Naive thymus-derived CD4-positive, alpha-beta T cell (primary cell): ENCODE data around the gene DPCD. TPM values are rescaled to one million over a fixed set of nuclear protein-coding genes. Genes with fewer than 3 reads are reported as not detected.

Experiments used
- ATAC-seq: fragments of 150-1000 bp; cut with Tn5 transposase; 2 replicates; pipeline ENCODE4 v1.10.0; 2021; ENCODE audit warnings: mild to moderate bottlenecking, moderate library complexity
- CTCF ChIA-PET: fragments of 350-600 bp; sonication (Branson Sonifier 250); formaldehyde crosslinking; loops from one replicate; lab custom pipeline; 2021; ENCODE audit warnings: antibody characterized with exemption; lab: Charles Lee
- POLR2A ChIA-PET: fragments of 350-600 bp; sonication (Branson Sonifier 250); formaldehyde crosslinking; loops from one replicate; lab custom pipeline; 2021; ENCODE audit warnings: antibody characterized with exemption, inconsistent platforms; lab: Charles Lee
- DNase-seq, 9 donors: peaks; one replicate each; pipeline versions ENCODE4 v3.0.0 to v3.0.0-alpha.2; 2020 to 2022; ENCODE audit warnings: mixed read lengths in 1 of 9
- H3K27ac ChIP-seq: one replicate; pipeline ENCODE4 v1.7.0; 2013; ENCODE audit warnings: mild to moderate bottlenecking, low read depth, low read length, moderate library complexity
- H3K27me3 ChIP-seq, 2 donors: one replicate each; pipeline ENCODE4 v1.7.0; 2013; ENCODE audit warnings: low read length in 2 of 2, mild to moderate bottlenecking in 2 of 2, moderate library complexity in 2 of 2; ENCODE audit not compliant: control insufficient read depth in 2 of 2, insufficient read depth in 2 of 2
- H3K36me3 ChIP-seq, 3 experiments: 1 replicate in 2 of 3; 2 replicates in 1 of 3; pipeline ENCODE4 v1.7.0; 2013; ENCODE audit warnings: low read length in 3 of 3, mild to moderate bottlenecking in 3 of 3, moderate library complexity in 1 of 3; ENCODE audit not compliant: insufficient read depth in 3 of 3, control insufficient read depth in 2 of 3
- H3K4me1 ChIP-seq, 2 donors: one replicate each; pipeline ENCODE4 v1.7.0; 2013; ENCODE audit warnings: low read length in 2 of 2, mild to moderate bottlenecking in 2 of 2, moderate library complexity in 1 of 2; ENCODE audit not compliant: control insufficient read depth in 2 of 2, insufficient read depth in 2 of 2
- H3K4me3 ChIP-seq: 2 replicates; pipeline ENCODE4 v1.7.0; 2013; ENCODE audit warnings: mild to moderate bottlenecking, low read length
- H3K9me3 ChIP-seq, 3 experiments: 1 replicate in 2 of 3; 2 replicates in 1 of 3; pipeline ENCODE4 v1.7.0; 2013; ENCODE audit warnings: low read length in 3 of 3; ENCODE audit not compliant: control insufficient read depth in 2 of 3
- H3K27ac Mint-ChIP-seq, 9 donors: one replicate each; pipeline ENCODE4 v1.8.0; 2020 to 2022; ENCODE audit warnings: mixed read lengths in 9 of 9, mild to moderate bottlenecking in 8 of 9, moderate library complexity in 5 of 9, inconsistent platforms in 2 of 9
- H3K27me3 Mint-ChIP-seq, 5 donors: one replicate each; pipeline ENCODE4 v1.8.0; 2021 to 2022; ENCODE audit warnings: mixed read lengths in 5 of 5, mild to moderate bottlenecking in 1 of 5
- H3K36me3 Mint-ChIP-seq, 5 donors: one replicate each; pipeline ENCODE4 v1.8.0; 2020 to 2022; ENCODE audit warnings: mixed read lengths in 5 of 5, mild to moderate bottlenecking in 3 of 5, inconsistent platforms in 1 of 5
- H3K4me1 Mint-ChIP-seq, 7 donors: one replicate each; pipeline ENCODE4 v1.8.0; 2020 to 2022; ENCODE audit warnings: mixed read lengths in 7 of 7, mild to moderate bottlenecking in 3 of 7, inconsistent platforms in 1 of 7
- H3K4me3 Mint-ChIP-seq, 10 donors: one replicate each; pipeline ENCODE4 v1.8.0; 2020 to 2022; ENCODE audit warnings: mild to moderate bottlenecking in 10 of 10, mixed read lengths in 10 of 10, moderate library complexity in 6 of 10, inconsistent platforms in 2 of 10
- H3K9me3 Mint-ChIP-seq, 11 donors: one replicate each; pipeline ENCODE4 v1.8.0; 2020 to 2022; ENCODE audit warnings: mixed read lengths in 11 of 11, mild to moderate bottlenecking in 4 of 11, inconsistent platforms in 1 of 11, moderate library complexity in 1 of 11
- intact Hi-C, 2 donors: fragments of 100-400 bp; cut with micrococcal nuclease; formaldehyde crosslinking; loops; one replicate each; pipeline ENCODE4 v1.15.1; 2023
- polyA plus RNA-seq, 2 donors: library from polyadenylated mRNA; unstranded; fragments of 300-500 nt; fragmentation: Illumina TruSeq; gene quantifications; one replicate each; pipeline ENCODE4 v1.2.3, GENCODE V29; 2021
- total RNA-seq, 6 experiments: library from RNA in 5 of 6; stranded (reverse) in 5 of 6; gene quantifications; 1 replicate in 5 of 6; 2 replicates in 1 of 6; pipeline ENCODE4 v1.2.3 and lab custom pipeline; 2021 to 2026

DPCD gene
- total and polyA plus RNA-seq, 7 experiments from 2014 or later, result 0.64 to 3.6 (median 2.1) TPM

DNA sequence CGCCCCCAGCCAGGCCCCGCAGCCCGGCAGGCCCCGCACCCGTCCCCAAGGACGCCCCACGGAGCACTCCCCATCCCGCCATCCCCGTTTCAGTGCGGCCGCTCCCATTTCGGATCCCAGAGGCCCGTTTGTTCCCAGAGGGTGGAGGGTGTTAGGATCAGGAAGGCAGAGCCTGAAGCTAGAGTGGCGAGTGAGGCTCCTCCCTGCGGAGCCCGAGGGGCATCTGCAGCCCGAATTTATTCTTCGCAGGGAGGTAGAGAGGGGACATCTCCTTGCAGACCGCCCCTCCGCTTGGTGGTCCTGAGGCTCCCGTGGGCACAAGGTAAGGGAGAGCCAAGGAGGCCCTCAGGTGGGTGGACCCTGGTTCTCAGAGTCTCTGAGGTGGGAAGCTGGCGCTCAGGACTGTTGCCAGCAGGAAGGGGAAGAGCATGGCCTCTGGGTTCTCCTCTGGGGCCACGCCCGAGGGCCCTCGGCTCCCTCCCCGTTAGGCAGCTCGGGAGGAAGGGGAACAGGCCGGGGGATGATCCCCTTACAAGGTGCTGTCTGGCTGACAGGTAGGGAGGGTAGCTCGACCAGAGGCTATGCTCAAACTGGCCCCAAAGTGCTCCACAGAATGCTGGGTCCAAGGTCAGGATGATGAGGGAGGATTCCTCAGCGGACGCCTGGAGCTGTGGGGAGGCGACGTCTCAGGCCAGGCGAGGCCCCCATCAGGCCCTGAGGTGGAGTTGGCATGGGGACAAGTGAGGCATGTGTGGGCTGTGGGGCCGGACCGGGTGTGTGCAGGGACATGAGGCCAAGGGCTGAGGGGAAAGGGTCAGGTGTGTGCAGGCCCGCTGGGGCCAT, 17.5 kb upstream of the DPCD start:
- no peaks in the 10 kb centered on the region for H3K36me3 ChIP-seq
- Mint-ChIP-seq H3K9me3 (peaks cover 0 to 2% (median 0%) of the 10 kb centered on the region in 11 donors), H3K27me3 (peaks cover 26 to 41% (median 39%) of the 10 kb centered on the region in 5 donors), H3K36me3 (peaks cover 0 to 6% (median 0%) of the 10 kb centered on the region in 5 donors), H3K4me1 (peaks cover 0 to 21% (median 13%) of the 10 kb centered on the region in 7 donors), H3K27ac (peak overlapping the region in 1 of 9 donors; percentile 47), H3K4me3 (peak overlapping the region in 7 of 10 donors; percentile 67 to 80 (median 75))
- peak; percentile 18 for ATAC-seq
- no peaks in the 10 kb centered on the region for H3K9me3 ChIP-seq
- intact Hi-C loops, result loop anchor here (1.0 to 5.0 kb wide), 8 partner anchors 18 to 409 kb away; partner anchors contain the start of genes BTRC (in 1 of the 2), DPCD (in 1 of the 2) and POLL (in 1 of the 2)
- ChIA-PET POLR2A (interaction anchor here (0.6 kb wide), 1 partner anchor 50 kb away, joined by 3 read pairs; no protein-coding TSS in a partner anchor), CTCF (interaction anchor here (0.6 to 5.6 kb wide), 8 partner anchors 9 to 357 kb away, joined by 3 to 37 read pairs (median 3); partner anchors contain the start of genes DPCD and POLL)
- H3K27me3 ChIP-seq, result peaks cover 0 to 10% of the 10 kb centered on the region in 2 donors
- peaks cover 4 to 17% of the 10 kb centered on the region in 2 donors for H3K4me1 ChIP-seq
- DNase-seq, result no peak
- H3K4me3 ChIP-seq, result no peak overlapping the region
- no peak overlapping the region for H3K27ac ChIP-seq

GRCh38 chr10:101571271-101571925, 16.7 kb upstream of the DPCD start:
- POLR2A ChIA-PET, result no interaction called here
- Histone ChIP-seq H3K27ac (no peak overlapping the region), H3K27me3 (peaks cover 0 to 10% of the 10 kb centered on the region in 2 donors), H3K4me1 (peaks cover 4 to 17% of the 10 kb centered on the region in 2 donors), H3K4me3 (no peak overlapping the region), H3K9me3 (no peaks in the 10 kb centered on the region), H3K36me3 (no peaks in the 10 kb centered on the region)
- CTCF ChIA-PET, result interaction anchor here (0.6 to 5.6 kb wide), 8 partner anchors 10 to 357 kb away, joined by 3 to 37 read pairs (median 3); partner anchors contain the start of genes DPCD and POLL
- Mint-ChIP-seq H3K36me3 (peaks cover 0 to 6% (median 0%) of the 10 kb centered on the region in 5 donors), H3K4me1 (peaks cover 0 to 18% (median 13%) of the 10 kb centered on the region in 7 donors), H3K27ac (peak overlapping the region in 1 of 9 donors; percentile 47), H3K27me3 (peaks cover 20 to 34% (median 32%) of the 10 kb centered on the region in 5 donors), H3K4me3 (peak overlapping the region in 4 of 10 donors; percentile 29 to 75 (median 45)), H3K9me3 (peaks cover 0 to 2% (median 0%) of the 10 kb centered on the region in 11 donors)
- DNase-seq, result no peak
- intact Hi-C loops, result loop anchor here in 1 of 2 donors (2.0 to 5.0 kb wide), 3 partner anchors 105 to 273 kb away; partner anchors contain the start of gene BTRC
- no peak for ATAC-seq

DNA sequence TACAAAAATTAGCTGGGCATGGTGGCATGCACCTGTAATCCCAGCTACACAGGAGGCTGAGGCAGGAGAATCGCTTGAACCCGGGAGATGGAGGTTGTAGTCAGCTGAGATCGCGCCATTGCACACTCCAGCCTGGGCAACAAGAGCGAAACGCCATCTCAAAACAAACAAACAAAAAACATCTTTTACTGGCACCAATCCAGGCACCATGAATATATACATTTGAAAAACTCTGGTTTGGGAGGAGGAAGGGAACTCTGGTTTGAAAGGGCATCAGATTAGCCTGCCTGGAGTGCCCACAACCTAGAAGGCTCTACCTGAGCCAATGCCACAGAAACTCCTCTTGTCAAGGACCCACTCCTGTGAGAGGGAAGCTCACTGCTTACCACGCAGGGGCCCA, 16.0 kb upstream of the DPCD start:
- Histone ChIP-seq H3K4me1 (peaks cover 4 to 17% of the 10 kb centered on the region in 2 donors), H3K27me3 (peaks cover 0 to 5% of the 10 kb centered on the region in 2 donors), H3K36me3 (peaks cover 0 to 7% (median 0%) of the 10 kb centered on the region in 3 experiments), H3K9me3 (no peaks in the 10 kb centered on the region), H3K4me3 (no peak overlapping the region), H3K27ac (no peak overlapping the region)
- peaks cover 0 to 2% (median 0%) of the 10 kb centered on the region in 11 donors for H3K9me3 Mint-ChIP-seq
- intact Hi-C loops, result loop anchor here in 1 of 2 donors (5.0 kb wide), 1 partner anchor 220 kb away; the partner anchor contains the start of gene BTRC
- POLR2A ChIA-PET, result interaction anchor here (0.5 kb wide), 1 partner anchor 361 kb away, joined by 3 read pairs; no protein-coding TSS in a partner anchor
- H3K4me1 Mint-ChIP-seq, result peaks cover 0 to 13% (median 10%) of the 10 kb centered on the region in 7 donors
- H3K27me3 Mint-ChIP-seq, result peaks cover 15 to 28% (median 27%) of the 10 kb centered on the region in 5 donors
- CTCF ChIA-PET, result interaction anchor here (0.5 to 5.6 kb wide), 4 partner anchors 9 to 361 kb away, joined by 3 to 37 read pairs (median 8); no protein-coding TSS in a partner anchor
- peaks cover 0 to 6% (median 2%) of the 10 kb centered on the region in 5 donors for H3K36me3 Mint-ChIP-seq
- ATAC-seq, result no peak
- no peak for DNase-seq
- H3K4me3 Mint-ChIP-seq, result no peak overlapping the region
- no peak overlapping the region for H3K27ac Mint-ChIP-seq

GRCh38 chr10:101572785-101573184, 15.3 kb upstream of the DPCD start:
- intact Hi-C loops, result loop anchor here in 1 of 2 donors (5.0 kb wide), 1 partner anchor 220 kb away; the partner anchor contains the start of gene BTRC
- DNase-seq, result no peak
- ChIA-PET POLR2A (interaction anchor here (0.7 kb wide), 1 partner anchor 1029 kb away, joined by 3 read pairs; no protein-coding TSS in a partner anchor), CTCF (interaction anchor here (0.5 to 5.6 kb wide), 3 partner anchors 301 to 362 kb away, joined by 3 to 37 read pairs (median 3); no protein-coding TSS in a partner anchor)
- Histone ChIP-seq H3K4me1 (peaks cover 4 to 17% of the 10 kb centered on the region in 2 donors), H3K27me3 (no peaks in the 10 kb centered on the region), H3K4me3 (no peak overlapping the region), H3K27ac (no peak overlapping the region), H3K36me3 (peaks cover 0 to 13% (median 0%) of the 10 kb centered on the region in 3 experiments), H3K9me3 (no peaks in the 10 kb centered on the region)
- Mint-ChIP-seq H3K27me3 (peaks cover 8 to 22% (median 21%) of the 10 kb centered on the region in 5 donors), H3K4me1 (peaks cover 0 to 13% (median 6%) of the 10 kb centered on the region in 7 donors), H3K9me3 (peaks cover 0 to 2% (median 0%) of the 10 kb centered on the region in 11 donors), H3K4me3 (no peak overlapping the region), H3K27ac (no peak overlapping the region), H3K36me3 (peaks cover 0 to 6% (median 0%) of the 10 kb centered on the region in 5 donors)
- ATAC-seq, result no peak

DNA sequence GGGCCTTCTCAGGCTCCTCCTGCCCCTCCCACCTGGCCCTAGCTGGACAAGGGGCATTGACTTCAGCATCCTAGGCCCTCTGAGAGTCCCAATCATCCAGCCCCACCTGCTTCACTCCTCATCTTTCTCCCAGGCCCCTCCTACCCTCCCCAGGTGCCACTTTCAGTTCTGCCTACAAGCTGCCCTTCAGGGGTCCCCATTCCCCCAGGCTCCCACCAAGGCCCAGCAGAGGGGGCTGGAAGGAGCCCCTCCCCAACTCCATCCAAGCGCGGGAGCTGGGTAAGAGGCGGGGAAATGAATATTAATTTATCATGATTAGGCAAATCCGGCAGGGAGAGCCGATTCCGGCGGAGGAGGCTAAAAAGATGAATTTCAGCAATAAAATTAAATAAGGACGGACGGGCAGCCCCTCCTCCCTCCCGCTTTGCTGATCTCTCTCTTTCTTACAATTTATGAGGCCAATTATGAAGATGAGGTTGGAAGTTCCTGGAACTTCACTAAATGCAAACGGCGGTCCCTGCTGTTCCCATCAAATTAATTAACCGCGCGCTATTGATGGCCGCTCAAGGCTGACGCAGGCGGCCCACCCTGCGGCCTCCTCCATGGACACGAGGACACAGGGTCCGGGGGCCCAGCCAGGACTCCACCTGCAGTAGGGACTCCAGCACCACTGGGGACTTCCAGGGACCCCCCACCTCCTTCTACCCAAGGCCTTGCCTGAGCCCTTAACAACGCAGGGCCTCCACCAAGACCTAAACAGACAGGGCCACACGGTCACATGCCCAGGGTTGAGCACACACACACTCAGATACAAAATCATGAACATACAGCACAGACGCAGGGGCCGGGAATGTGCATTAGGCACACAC, 14.0 kb upstream of the DPCD start:
- ChIA-PET CTCF (no interaction called here), POLR2A (interaction anchor here (0.5 to 0.6 kb wide), 2 partner anchors 158 to 1731 kb away, joined by 3 to 4 read pairs; no protein-coding TSS in a partner anchor)
- H3K36me3 ChIP-seq, result peaks cover 0 to 27% (median 0%) of the 10 kb centered on the region in 3 experiments
- DNase-seq (no peak), ATAC-seq (no peak)
- H3K4me3 ChIP-seq, result no peak overlapping the region
- Mint-ChIP-seq H3K36me3 (peaks cover 0 to 9% (median 0%) of the 10 kb centered on the region in 5 donors), H3K9me3 (peaks cover 0 to 2% (median 0%) of the 10 kb centered on the region in 11 donors), H3K27me3 (peaks cover 0 to 8% (median 7%) of the 10 kb centered on the region in 5 donors), H3K4me1 (peaks cover 0 to 13% (median 6%) of the 10 kb centered on the region in 7 donors), H3K4me3 (no peak overlapping the region), H3K27ac (no peak overlapping the region)
- intact Hi-C loops, result loop anchor here in 1 of 2 donors (5.0 kb wide), 1 partner anchor 222 kb away; the partner anchor contains the start of gene BTRC
- peaks cover 4 to 17% of the 10 kb centered on the region in 2 donors for H3K4me1 ChIP-seq
- no peaks in the 10 kb centered on the region for H3K27me3 ChIP-seq
- no peak overlapping the region for H3K27ac ChIP-seq
- no peaks in the 10 kb centered on the region for H3K9me3 ChIP-seq
